Osteocyte (in vitro differentiated cells): ENCODE data around the gene DERL3. TPM values are rescaled to one million over a fixed set of nuclear protein-coding genes. Genes with fewer than 3 reads are reported as not detected.
A peak's percentile ranks its signal among the peaks of the same experiment; 100 is the strongest.

ENCODE experiments used
- DNase-seq: peaks from one replicate; pipeline ENCODE4 v3.0.0; 2021; ENCODE audit warnings: mixed read lengths; ENCODE audit not compliant: unreplicated experiment; ENCODE audit errors: extremely low spot score
- H3K27ac Mint-ChIP-seq: one replicate; pipeline ENCODE4 v1.8.0; 2021; ENCODE audit warnings: mild to moderate bottlenecking, mixed read lengths; ENCODE audit not compliant: unreplicated experiment
- H3K27me3 Mint-ChIP-seq: one replicate; pipeline ENCODE4 v1.8.0; 2021; ENCODE audit warnings: mixed read lengths; ENCODE audit not compliant: unreplicated experiment
- H3K36me3 Mint-ChIP-seq: one replicate; pipeline ENCODE4 v1.8.0; 2021; ENCODE audit warnings: mixed read lengths; ENCODE audit not compliant: unreplicated experiment
- H3K4me1 Mint-ChIP-seq: one replicate; pipeline ENCODE4 v1.8.0; 2021; ENCODE audit warnings: mixed read lengths; ENCODE audit not compliant: unreplicated experiment
- H3K4me3 Mint-ChIP-seq: one replicate; pipeline ENCODE4 v1.8.0; 2021; ENCODE audit warnings: mild to moderate bottlenecking, moderate library complexity, mixed read lengths; ENCODE audit not compliant: unreplicated experiment
- H3K9me3 Mint-ChIP-seq: one replicate; pipeline ENCODE4 v1.8.0; 2021; ENCODE audit warnings: mixed read lengths; ENCODE audit not compliant: unreplicated experiment
- CTCF ChIP-seq: fragments of 200-600 bp; sonication (generic); IDR thresholded peaks from 2 replicates; pipeline ENCODE4 v1.5.0; 2021; ENCODE audit warnings: antibody characterized with exemption, mild to moderate bottlenecking, moderate library complexity
- total RNA-seq: library from RNA; stranded (reverse); gene quantifications from 2 replicates; pipeline ENCODE4 v1.2.1, GENCODE V29; 2021

DERL3 gene
- total RNA-seq, 1 donor from 2014 or later: 0.56 TPM

- Mint-ChIP-seq H3K9me3 (no peaks in the 10 kb centered on the region), H3K4me3 (no peak overlapping the region), H3K4me1 (peaks cover 3% of the 10 kb centered on the region), H3K27ac (no peak overlapping the region), H3K27me3 (no peaks in the 10 kb centered on the region), H3K36me3 (peaks cover 45% of the 10 kb centered on the region)
- DNase-seq: no peak
- no peak for TF ChIP-seq CTCF
These were observed 21.7 kb downstream of the DERL3 start for GRCh38 chr22:23817146-23817545.

- Mint-ChIP-seq H3K27ac (peak overlapping the region; percentile 31), H3K4me1 (peaks cover 3% of the 10 kb centered on the region), H3K27me3 (no peaks in the 10 kb centered on the region), H3K4me3 (no peak overlapping the region), H3K9me3 (no peaks in the 10 kb centered on the region), H3K36me3 (peaks cover 43% of the 10 kb centered on the region)
- no peak for DNase-seq
- no peak for TF ChIP-seq CTCF
These were observed 22.4 kb downstream of the DERL3 start for GRCh38 chr22:23816156-23816976.

GRCh38 chr22:23815541-23816155, 23.2 kb downstream of the DERL3 start:
- H3K4me1 Mint-ChIP-seq: peaks cover 3% of the 10 kb centered on the region
- no peak for TF ChIP-seq CTCF
- DNase-seq: no peak
- no peaks in the 10 kb centered on the region for H3K27me3 Mint-ChIP-seq
- H3K27ac Mint-ChIP-seq: peak overlapping the region; percentile 31
- no peaks in the 10 kb centered on the region for H3K9me3 Mint-ChIP-seq
- H3K36me3 Mint-ChIP-seq: peaks cover 47% of the 10 kb centered on the region
- H3K4me3 Mint-ChIP-seq: no peak overlapping the region

GRCh38 chr22:23812378-23812777, 26.4 kb downstream of the DERL3 start:
- Mint-ChIP-seq H3K4me1 (peaks cover 3% of the 10 kb centered on the region), H3K27me3 (no peaks in the 10 kb centered on the region), H3K9me3 (no peaks in the 10 kb centered on the region), H3K27ac (no peak overlapping the region), H3K4me3 (no peak overlapping the region), H3K36me3 (peaks cover 40% of the 10 kb centered on the region)
- no peak for TF ChIP-seq CTCF
- no peak for DNase-seq

GRCh38 chr22:23806837-23807236, 32.0 kb downstream of the DERL3 start:
- H3K9me3 Mint-ChIP-seq: no peaks in the 10 kb centered on the region
- DNase-seq: no peak
- no peaks in the 10 kb centered on the region for H3K4me1 Mint-ChIP-seq
- H3K27me3 Mint-ChIP-seq: no peaks in the 10 kb centered on the region
- no peak overlapping the region for H3K27ac Mint-ChIP-seq
- peaks cover 49% of the 10 kb centered on the region for H3K36me3 Mint-ChIP-seq
- TF ChIP-seq CTCF: no peak
- no peak overlapping the region for H3K4me3 Mint-ChIP-seq
